CD8-positive, alpha-beta memory T cell (primary cell): ENCODE results near the gene METAP1D. TPM values are rescaled to one million over a fixed set of nuclear protein-coding genes. Genes with fewer than 3 reads are reported as not detected.
A peak's percentile ranks its signal among the peaks of the same experiment; 100 is the strongest.

ENCODE experiments used
- CTCF ChIA-PET: fragments of 350-600 bp; sonication (Branson Sonifier 250); formaldehyde crosslinking; loops from one replicate; lab custom pipeline; 2021; ENCODE audit warnings: antibody characterized with exemption; lab: Charles Lee
- POLR2A ChIA-PET: fragments of 350-600 bp; sonication (Branson Sonifier 250); formaldehyde crosslinking; loops from one replicate; lab custom pipeline; 2021; ENCODE audit warnings: antibody characterized with exemption; lab: Charles Lee
- DNase-seq, 5 donors: peaks; one replicate each; pipeline versions ENCODE4 v3.0.0 to v3.0.0-alpha.2; 2020 to 2022; ENCODE audit warnings: mixed read lengths in 1 of 5
- H3K27ac ChIP-seq: one replicate; pipeline ENCODE4 v1.7.0; 2013; ENCODE audit warnings: low read depth, mild to moderate bottlenecking, low read length, moderate library complexity
- H3K27me3 ChIP-seq: 2 replicates; pipeline ENCODE4 v1.7.0; 2013; ENCODE audit warnings: low read length, mild to moderate bottlenecking; ENCODE audit not compliant: insufficient read depth, poor library complexity, severe bottlenecking
- H3K36me3 ChIP-seq: 2 replicates; pipeline ENCODE4 v1.7.0; 2013; ENCODE audit warnings: mild to moderate bottlenecking, low read length, moderate library complexity; ENCODE audit not compliant: insufficient read depth
- H3K4me1 ChIP-seq: 2 replicates; pipeline ENCODE4 v1.7.0; 2013; ENCODE audit warnings: mild to moderate bottlenecking, low read length, moderate library complexity; ENCODE audit not compliant: insufficient read depth
- H3K4me3 ChIP-seq: 2 replicates; pipeline ENCODE4 v1.7.0; 2013; ENCODE audit warnings: mild to moderate bottlenecking, low read length
- H3K9me3 ChIP-seq: 2 replicates; pipeline ENCODE4 v1.7.0; 2013; ENCODE audit warnings: mild to moderate bottlenecking, low read length
- H3K27ac Mint-ChIP-seq, 8 donors: one replicate each; pipeline ENCODE4 v1.8.0; 2020 to 2021; ENCODE audit warnings: mixed read lengths in 8 of 8, mild to moderate bottlenecking in 6 of 8, inconsistent platforms in 3 of 8, moderate library complexity in 3 of 8
- H3K27me3 Mint-ChIP-seq, 2 donors: one replicate each; pipeline ENCODE4 v1.8.0; 2020 to 2021; ENCODE audit warnings: mixed read lengths in 2 of 2, mild to moderate bottlenecking in 1 of 2, moderate library complexity in 1 of 2
- H3K36me3 Mint-ChIP-seq, 3 donors: one replicate each; pipeline ENCODE4 v1.8.0; 2020 to 2021; ENCODE audit warnings: mixed read lengths in 3 of 3, inconsistent platforms in 1 of 3, mild to moderate bottlenecking in 1 of 3
- H3K4me1 Mint-ChIP-seq, 3 donors: one replicate each; pipeline ENCODE4 v1.8.0; 2020 to 2021; ENCODE audit warnings: mixed read lengths in 3 of 3, inconsistent platforms in 1 of 3, mild to moderate bottlenecking in 1 of 3
- H3K4me3 Mint-ChIP-seq, 7 donors: one replicate each; pipeline ENCODE4 v1.8.0; 2020 to 2021; ENCODE audit warnings: mixed read lengths in 7 of 7, mild to moderate bottlenecking in 6 of 7, moderate library complexity in 4 of 7, inconsistent platforms in 2 of 7
- H3K9me3 Mint-ChIP-seq, 5 donors: one replicate each; pipeline ENCODE4 v1.8.0; 2020 to 2022; ENCODE audit warnings: mixed read lengths in 5 of 5, mild to moderate bottlenecking in 3 of 5, moderate library complexity in 2 of 5, inconsistent platforms in 1 of 5
- polyA plus RNA-seq: library from polyadenylated mRNA; unstranded; fragments of 300-500 nt; fragmentation: Illumina TruSeq; gene quantifications from one replicate; pipeline ENCODE4 v1.2.3, GENCODE V29; 2021
- total RNA-seq, 2 experiments: library from RNA; stranded (reverse); gene quantifications; one replicate each; pipeline ENCODE4 v1.2.3, GENCODE V29; 2021

The METAP1D gene
- total and polyA plus RNA-seq, 3 experiments from 2014 or later, result 2.7 to 10.2 (median 9.0) TPM

GRCh38 chr2:172084395-172084644 is 84.6 kb downstream of the METAP1D start:
- Mint-ChIP-seq H3K27me3 (peaks cover 97 to 100% of the 10 kb centered on the region in 2 donors), H3K36me3 (peaks cover 0 to 2% (median 0%) of the 10 kb centered on the region in 3 donors), H3K4me3 (peak overlapping the region; percentile 66 to 92 (median 81)), H3K4me1 (peaks cover 49 to 61% (median 59%) of the 10 kb centered on the region in 3 donors), H3K27ac (peak overlapping the region in 3 of 8 donors; percentile 23 to 92 (median 56)), H3K9me3 (peaks cover 3 to 48% (median 25%) of the 10 kb centered on the region in 5 donors)
- Histone ChIP-seq H3K4me3 (no peak overlapping the region), H3K27ac (peak overlapping the region; percentile 71), H3K9me3 (no peaks in the 10 kb centered on the region), H3K36me3 (no peaks in the 10 kb centered on the region), H3K4me1 (peaks cover 57% of the 10 kb centered on the region), H3K27me3 (peaks cover 100% of the 10 kb centered on the region)
- DNase-seq, result no peak
- ChIA-PET CTCF (interaction anchor here (1.2 kb wide), 1 partner anchor 11 kb away, joined by 3 read pairs; no protein-coding TSS in a partner anchor), POLR2A (no interaction called here)

GRCh38 chr2:172084645-172085459 is 85.1 kb downstream of the METAP1D start:
- peak in 4 of 5 donors; percentile 41 to 54 (median 46) for DNase-seq
- Histone ChIP-seq H3K27ac (peak overlapping the region; percentile 71), H3K36me3 (no peaks in the 10 kb centered on the region), H3K4me3 (peak overlapping the region; percentile 46), H3K4me1 (peaks cover 57% of the 10 kb centered on the region), H3K27me3 (peaks cover 100% of the 10 kb centered on the region), H3K9me3 (no peaks in the 10 kb centered on the region)
- Mint-ChIP-seq H3K27ac (peak overlapping the region in 5 of 8 donors; percentile 23 to 92 (median 70)), H3K36me3 (peaks cover 0 to 2% (median 0%) of the 10 kb centered on the region in 3 donors), H3K27me3 (peaks cover 98 to 100% of the 10 kb centered on the region in 2 donors), H3K4me3 (peak overlapping the region; percentile 78 to 92 (median 81)), H3K4me1 (peaks cover 48 to 61% (median 59%) of the 10 kb centered on the region in 3 donors), H3K9me3 (peaks cover 3 to 46% (median 25%) of the 10 kb centered on the region in 5 donors)
- CTCF ChIA-PET, result interaction anchor here (0.8 to 2.2 kb wide), 3 partner anchors 11 to 21 kb away, joined by 3 to 9 read pairs (median 3); no protein-coding TSS in a partner anchor
- POLR2A ChIA-PET, result no interaction called here

GRCh38 chr2:172085460-172086159 is 85.9 kb downstream of the METAP1D start, which contains the start of gene DLX1:
DLX1 (plus strand) TSS chr2:172085507; CDS start chr2:172085678, 171 bp downstream.
- peak in 1 of 5 donors; percentile 11 for DNase-seq
- Mint-ChIP-seq H3K4me1 (peaks cover 48 to 61% (median 59%) of the 10 kb centered on the region in 3 donors), H3K27ac (peak within 1 kb of the TSS in 6 of 8 donors; percentile 31 to 92 (median 76)), H3K27me3 (peaks cover 98 to 100% of the 10 kb centered on the region in 2 donors), H3K36me3 (peaks cover 0 to 2% (median 0%) of the 10 kb centered on the region in 3 donors), H3K4me3 (peak within 1 kb of the TSS; percentile 78 to 92 (median 81)), H3K9me3 (peaks cover 3 to 43% (median 20%) of the 10 kb centered on the region in 5 donors)
- ChIA-PET POLR2A (no interaction called here), CTCF (interaction anchor here (0.8 to 2.2 kb wide), 3 partner anchors 10 to 21 kb away, joined by 3 to 9 read pairs (median 3); no protein-coding TSS in a partner anchor)
- H3K27ac ChIP-seq, result peak within 1 kb of the TSS; percentile 71
- no peaks in the 10 kb centered on the region for H3K36me3 ChIP-seq
- peaks cover 57% of the 10 kb centered on the region for H3K4me1 ChIP-seq
- H3K27me3 ChIP-seq, result peaks cover 100% of the 10 kb centered on the region
- H3K4me3 ChIP-seq, result peak within 1 kb of the TSS; percentile 46
- no peaks in the 10 kb centered on the region for H3K9me3 ChIP-seq

GRCh38 chr2:172086241-172087206 is 86.8 kb downstream of the METAP1D start:
- H3K36me3 Mint-ChIP-seq, result peaks cover 0 to under 1% (median 0%) of the 10 kb centered on the region in 3 donors
- peaks cover 98% of the 10 kb centered on the region in 2 donors for H3K27me3 Mint-ChIP-seq
- peak overlapping the region; percentile 61 to 92 (median 80) for H3K4me3 Mint-ChIP-seq
- no peak overlapping the region for H3K4me3 ChIP-seq
- DNase-seq, result peak; percentile 45 to 71 (median 55)
- peak overlapping the region in 6 of 8 donors; percentile 52 to 92 (median 78) for H3K27ac Mint-ChIP-seq
- peaks cover 48 to 61% (median 59%) of the 10 kb centered on the region in 3 donors for H3K4me1 Mint-ChIP-seq
- H3K27me3 ChIP-seq, result peaks cover 99% of the 10 kb centered on the region
- H3K36me3 ChIP-seq, result no peaks in the 10 kb centered on the region
- peaks cover 57% of the 10 kb centered on the region for H3K4me1 ChIP-seq
- POLR2A ChIA-PET, result no interaction called here
- H3K9me3 Mint-ChIP-seq, result peaks cover 3 to 41% (median 17%) of the 10 kb centered on the region in 5 donors
- CTCF ChIA-PET, result interaction anchor here (0.8 to 3.0 kb wide), 6 partner anchors 10 to 22 kb away, joined by 3 to 11 read pairs (median 3); no protein-coding TSS in a partner anchor
- no peaks in the 10 kb centered on the region for H3K9me3 ChIP-seq
- no peak overlapping the region for H3K27ac ChIP-seq

- H3K4me3 Mint-ChIP-seq, result peak overlapping the region; percentile 61 to 87 (median 73)
- Histone ChIP-seq H3K9me3 (no peaks in the 10 kb centered on the region), H3K4me3 (no peak overlapping the region), H3K27me3 (peaks cover 99% of the 10 kb centered on the region), H3K4me1 (peaks cover 57% of the 10 kb centered on the region), H3K27ac (no peak overlapping the region), H3K36me3 (no peaks in the 10 kb centered on the region)
- peak overlapping the region in 6 of 8 donors; percentile 42 to 92 (median 73) for H3K27ac Mint-ChIP-seq
- H3K4me1 Mint-ChIP-seq, result peaks cover 48 to 60% (median 59%) of the 10 kb centered on the region in 3 donors
- ChIA-PET CTCF (interaction anchor here (0.8 to 3.0 kb wide), 5 partner anchors 11 to 21 kb away, joined by 3 to 11 read pairs (median 3); no protein-coding TSS in a partner anchor), POLR2A (interaction anchor here (1.0 kb wide), 1 partner anchor 14 kb away, joined by 3 read pairs; no protein-coding TSS in a partner anchor)
- H3K9me3 Mint-ChIP-seq, result peaks cover 3 to 43% (median 16%) of the 10 kb centered on the region in 5 donors
- H3K36me3 Mint-ChIP-seq, result no peaks in the 10 kb centered on the region
- H3K27me3 Mint-ChIP-seq, result peaks cover 98% of the 10 kb centered on the region in 2 donors
- peak in 1 of 5 donors; percentile 50 for DNase-seq
These were observed 87.5 kb downstream of the METAP1D start for GRCh38 chr2:172087207-172087779.

GRCh38 chr2:172087780-172088244 is 88.1 kb downstream of the METAP1D start:
- no peak overlapping the region for H3K4me3 ChIP-seq
- Mint-ChIP-seq H3K9me3 (peaks cover 3 to 45% (median 16%) of the 10 kb centered on the region in 5 donors), H3K36me3 (no peaks in the 10 kb centered on the region), H3K27ac (peak overlapping the region in 6 of 8 donors; percentile 11 to 92 (median 73)), H3K4me3 (peak overlapping the region in 6 of 7 donors; percentile 54 to 87 (median 72)), H3K27me3 (peaks cover 98% of the 10 kb centered on the region in 2 donors), H3K4me1 (peaks cover 45 to 58% (median 55%) of the 10 kb centered on the region in 3 donors)
- H3K36me3 ChIP-seq, result no peaks in the 10 kb centered on the region
- peak in 1 of 5 donors; percentile 16 for DNase-seq
- no peak overlapping the region for H3K27ac ChIP-seq
- ChIA-PET POLR2A (interaction anchor here (1.0 to 1.3 kb wide), 3 partner anchors 9 to 13 kb away, joined by 3 to 6 read pairs (median 3); no protein-coding TSS in a partner anchor), CTCF (interaction anchor here (3.0 kb wide), 1 partner anchor 14 kb away, joined by 11 read pairs; no protein-coding TSS in a partner anchor)
- H3K9me3 ChIP-seq, result no peaks in the 10 kb centered on the region
- peaks cover 56% of the 10 kb centered on the region for H3K4me1 ChIP-seq
- H3K27me3 ChIP-seq, result peaks cover 99% of the 10 kb centered on the region
